ENCODE measurements around the gene LIPK.
A peak's percentile ranks its signal among the peaks of the same experiment; 100 is the strongest.

DNA sequence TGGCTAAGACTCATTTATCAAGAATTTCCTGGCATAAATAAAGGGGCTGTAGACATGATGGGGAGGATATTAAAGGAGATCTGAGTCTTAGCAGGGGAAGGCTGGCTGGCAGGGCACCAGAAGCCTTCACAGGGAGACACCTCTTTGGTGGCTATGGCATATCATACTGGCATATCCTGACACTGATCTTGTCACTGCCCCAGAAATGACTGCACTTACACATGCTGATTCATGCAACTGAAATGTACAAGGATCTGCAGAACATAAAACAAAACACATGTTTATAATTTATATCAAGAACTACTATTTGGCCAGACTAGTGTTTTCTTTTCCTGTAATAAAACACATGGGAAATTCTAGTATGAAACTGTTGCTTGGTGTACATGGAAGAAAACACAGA, 48.2 kb downstream of the LIPK start:
- TF ChIP-seq GATA2 (IDR thresholded peaks at IDR 0.05; ENCODE audit: low read depth, low read length) (peak; percentile 61), GATA3 (IDR thresholded peaks at IDR 0.05; ENCODE audit: low read depth, low read length) (no peak)

Data from SH-SY5Y (cell line).